Trophoblast cell (in vitro differentiated cells and primary cell): ENCODE results near the gene PRXL2B.
A peak's percentile ranks its signal among the peaks of the same experiment; 100 is the strongest.

Source experiments
- DNase-seq, 2 donors: peaks; one replicate each; pipeline ENCODE4 v3.0.0-alpha.2; 2016
- H2AFZ ChIP-seq: 2 replicates; pipeline ENCODE4 v1.6.1; 2013; ENCODE audit warnings: low read length, moderate library complexity, mild to moderate bottlenecking; ENCODE audit not compliant: insufficient read depth, poor library complexity
- H2AK5ac ChIP-seq: 2 replicates; pipeline ENCODE4 v1.6.1; 2013; ENCODE audit warnings: mild to moderate bottlenecking, low read length
- H2BK120ac ChIP-seq: 2 replicates; pipeline ENCODE4 v1.6.1; 2013; ENCODE audit warnings: low read length, mild to moderate bottlenecking, moderate library complexity; ENCODE audit not compliant: insufficient read depth, poor library complexity
- H2BK12ac ChIP-seq: 2 replicates; pipeline ENCODE4 v1.6.1; 2013; ENCODE audit warnings: mild to moderate bottlenecking, low read length, moderate library complexity
- H2BK5ac ChIP-seq: 2 replicates; pipeline ENCODE4 v1.6.1; 2013; ENCODE audit warnings: low read length, low read depth, moderate library complexity, mild to moderate bottlenecking; ENCODE audit not compliant: poor library complexity
- H3K14ac ChIP-seq: 2 replicates; pipeline ENCODE4 v1.6.1; 2013; ENCODE audit warnings: mild to moderate bottlenecking, low read length
- H3K18ac ChIP-seq: 2 replicates; pipeline ENCODE4 v1.6.1; 2013; ENCODE audit warnings: mild to moderate bottlenecking, low read length
- H3K23ac ChIP-seq: 2 replicates; pipeline ENCODE4 v1.6.1; 2013; ENCODE audit warnings: low read length
- H3K27ac ChIP-seq: 2 replicates; pipeline ENCODE4 v1.5.1; 2013; ENCODE audit warnings: low read depth, mild to moderate bottlenecking, inconsistent platforms, low read length, moderate library complexity
- H3K27me3 ChIP-seq: 2 replicates; pipeline ENCODE4 v1.6.1; 2013; ENCODE audit warnings: inconsistent platforms, mild to moderate bottlenecking, low read length, moderate library complexity; ENCODE audit not compliant: insufficient read depth
- H3K36me3 ChIP-seq, 2 experiments: 1 replicate in 1 of 2; 2 replicates in 1 of 2; pipeline ENCODE4 v1.6.1; 2013; ENCODE audit warnings: low read length in 2 of 2, mild to moderate bottlenecking in 2 of 2, moderate library complexity in 1 of 2; ENCODE audit not compliant: insufficient read depth in 2 of 2, control insufficient read depth in 1 of 2
- H3K4ac ChIP-seq: 2 replicates; pipeline ENCODE4 v1.6.1; 2013; ENCODE audit warnings: low read depth, mild to moderate bottlenecking, low read length, moderate library complexity
- H3K4me1 ChIP-seq, 2 experiments: 1 replicate in 1 of 2; 2 replicates in 1 of 2; pipeline ENCODE4 v1.6.1; 2013; ENCODE audit warnings: low read length in 2 of 2, mild to moderate bottlenecking in 2 of 2, moderate library complexity in 1 of 2; ENCODE audit not compliant: insufficient read depth in 2 of 2, control insufficient read depth in 1 of 2
- H3K4me2 ChIP-seq: 2 replicates; pipeline ENCODE4 v1.6.1; 2013; ENCODE audit warnings: inconsistent platforms, mild to moderate bottlenecking, low read length, moderate library complexity
- H3K4me3 ChIP-seq: 2 replicates; pipeline ENCODE4 v1.5.1; 2013; ENCODE audit warnings: mild to moderate bottlenecking, low read depth, low read length, inconsistent platforms
- H3K79me1 ChIP-seq: one replicate; pipeline ENCODE4 v1.6.1; 2013; ENCODE audit warnings: low read length
- H3K79me2 ChIP-seq: 2 replicates; pipeline ENCODE4 v1.6.1; 2013; ENCODE audit warnings: low read length, mild to moderate bottlenecking; ENCODE audit not compliant: control insufficient read depth, insufficient read depth, poor library complexity
- H3K9ac ChIP-seq: 2 replicates; pipeline ENCODE4 v1.6.1; 2013; ENCODE audit warnings: mild to moderate bottlenecking, low read length
- H3K9me3 ChIP-seq: 2 replicates; pipeline ENCODE4 v1.6.1; 2013; ENCODE audit warnings: low read depth, mild to moderate bottlenecking, control low read depth, inconsistent platforms, low read length; ENCODE audit not compliant: insufficient read depth
- H4K12ac ChIP-seq: 2 replicates; pipeline ENCODE4 v1.6.1; 2013; ENCODE audit warnings: low read depth, mild to moderate bottlenecking, low read length, moderate library complexity
- H4K8ac ChIP-seq: 2 replicates; pipeline ENCODE4 v1.6.1; 2013; ENCODE audit warnings: low read depth, mild to moderate bottlenecking, low read length, moderate library complexity
- H4K91ac ChIP-seq: one replicate; pipeline ENCODE4 v1.6.1; 2013; ENCODE audit warnings: low read depth, mild to moderate bottlenecking, low read length, moderate library complexity
- WGBS: extraction: QIAGEN DNeasy Blood & Tissue Kit; methylation state at CpG from one replicate; pipeline ENCODE4 v1.1.7; 2013; ENCODE audit warnings: missing lambda C conversion rate; ENCODE audit not compliant: insufficient read length, insufficient coverage; ENCODE audit errors: extremely low coverage; 5-methylcytosine and 5-hydroxymethylcytosine counted together

Gene PRXL2B

DNA sequence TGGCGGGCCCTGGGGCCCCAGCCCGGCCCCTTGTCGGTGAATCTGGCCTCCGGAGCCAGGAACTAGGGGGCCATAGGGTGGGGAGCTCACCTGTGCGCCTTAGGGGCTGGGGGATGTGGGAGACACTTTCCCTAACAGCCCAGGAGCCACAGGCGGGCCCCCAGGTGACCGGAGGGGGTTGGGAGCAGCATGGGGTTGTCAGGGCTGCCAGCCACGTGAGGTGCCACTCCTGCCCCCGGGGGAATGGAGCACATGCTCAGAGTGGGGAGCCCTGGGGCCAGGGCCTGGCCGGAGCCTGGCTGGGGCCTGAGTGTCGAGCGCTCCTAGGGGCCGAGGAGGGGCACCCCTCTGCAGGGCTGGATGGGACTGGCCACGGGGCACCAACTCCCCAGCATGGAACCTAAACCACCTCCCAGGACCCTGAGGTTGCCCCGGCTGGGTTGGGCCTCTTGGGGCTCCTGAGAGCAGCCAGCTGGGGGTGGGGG lies 19.9 kb downstream of the PRXL2B start:
- no CpG with 5 or more reads among the region's 15 CpGs for whole genome bisulfite sequencing
- H2AFZ ChIP-seq, result no peak overlapping the region

DNA sequence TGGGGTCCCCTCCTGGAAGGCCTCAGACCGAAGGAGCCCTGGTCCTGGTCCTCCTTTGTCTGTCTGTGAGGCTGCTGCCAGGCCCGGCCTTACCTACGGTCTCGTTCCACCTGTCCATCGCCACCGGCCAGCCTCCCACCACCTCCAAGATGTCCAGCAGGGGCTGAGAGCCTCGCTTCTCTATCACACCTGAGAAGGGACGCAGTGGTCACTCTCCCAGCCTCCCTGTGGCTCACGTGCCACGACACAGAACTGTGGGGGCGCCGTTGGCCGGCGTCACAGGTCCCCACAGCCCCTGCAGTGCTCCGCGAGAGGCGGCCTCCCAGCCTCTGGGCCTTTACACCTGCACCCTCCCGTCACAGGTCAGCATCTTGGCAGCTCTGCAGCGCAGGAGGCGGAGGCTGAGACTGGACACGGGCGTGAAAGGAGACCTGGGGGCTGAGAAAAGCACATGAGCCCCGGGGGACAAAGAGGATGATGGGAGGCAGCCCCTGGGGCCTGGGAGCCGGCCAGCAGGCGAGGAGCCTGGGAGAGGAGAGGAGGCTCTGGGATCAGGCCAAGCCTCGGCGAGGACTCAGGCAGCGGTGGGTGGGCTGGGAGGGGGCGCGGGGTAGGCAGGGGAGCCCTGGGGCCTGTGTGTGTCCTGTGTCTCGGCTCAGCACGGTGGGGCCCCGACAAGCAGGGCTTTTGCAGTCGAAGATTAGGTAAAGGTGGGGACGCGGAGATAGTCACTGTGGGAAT lies 20.5 kb downstream of the PRXL2B start:
- Histone ChIP-seq H3K9ac (no peak overlapping the region), H3K27ac (no peak overlapping the region), H2BK120ac (no peak overlapping the region), H4K12ac (no peak overlapping the region), H3K18ac (no peak overlapping the region), H2BK5ac (no peak overlapping the region), H3K79me2 (no peaks in the 10 kb centered on the region), H3K4me1 (no peaks in the 10 kb centered on the region), H2BK12ac (no peak overlapping the region), H3K4me2 (no peak overlapping the region), H3K23ac (no peak overlapping the region), H2AFZ (no peak overlapping the region), H2AK5ac (no peak overlapping the region), H3K4ac (no peak overlapping the region), H4K91ac (no peak overlapping the region), H3K27me3 (no peaks in the 10 kb centered on the region), H3K14ac (no peak overlapping the region), H3K79me1 (no peaks in the 10 kb centered on the region), H3K4me3 (no peak overlapping the region), H4K8ac (no peak overlapping the region), H3K36me3 (no peaks in the 10 kb centered on the region), H3K9me3 (peaks cover 11% of the 10 kb centered on the region)
- WGBS, result no CpG with 5 or more reads among the region's 36 CpGs
- no peak for DNase-seq

More for the DNA sequence above, 19.9 kb downstream of the PRXL2B start:
- no peaks in the 10 kb centered on the region for H3K36me3 ChIP-seq
- no peak overlapping the region for H3K4me2 ChIP-seq
- H2AK5ac ChIP-seq, result no peak overlapping the region
- no peak for DNase-seq
- no peaks in the 10 kb centered on the region for H3K79me2 ChIP-seq
- H3K4ac ChIP-seq, result no peak overlapping the region
- H2BK5ac ChIP-seq, result no peak overlapping the region
- no peaks in the 10 kb centered on the region for H3K4me1 ChIP-seq
- no peak overlapping the region for H3K18ac ChIP-seq
- no peak overlapping the region for H4K91ac ChIP-seq
- H4K8ac ChIP-seq, result no peak overlapping the region
- H3K9me3 ChIP-seq, result peaks cover 7% of the 10 kb centered on the region
- no peak overlapping the region for H3K4me3 ChIP-seq
- no peak overlapping the region for H3K23ac ChIP-seq
- H3K9ac ChIP-seq, result no peak overlapping the region
- no peak overlapping the region for H2BK120ac ChIP-seq
- H3K27ac ChIP-seq, result no peak overlapping the region
- H3K79me1 ChIP-seq, result no peaks in the 10 kb centered on the region
- no peak overlapping the region for H2BK12ac ChIP-seq
- no peaks in the 10 kb centered on the region for H3K27me3 ChIP-seq
- no peak overlapping the region for H4K12ac ChIP-seq
- H3K14ac ChIP-seq, result no peak overlapping the region

DNA sequence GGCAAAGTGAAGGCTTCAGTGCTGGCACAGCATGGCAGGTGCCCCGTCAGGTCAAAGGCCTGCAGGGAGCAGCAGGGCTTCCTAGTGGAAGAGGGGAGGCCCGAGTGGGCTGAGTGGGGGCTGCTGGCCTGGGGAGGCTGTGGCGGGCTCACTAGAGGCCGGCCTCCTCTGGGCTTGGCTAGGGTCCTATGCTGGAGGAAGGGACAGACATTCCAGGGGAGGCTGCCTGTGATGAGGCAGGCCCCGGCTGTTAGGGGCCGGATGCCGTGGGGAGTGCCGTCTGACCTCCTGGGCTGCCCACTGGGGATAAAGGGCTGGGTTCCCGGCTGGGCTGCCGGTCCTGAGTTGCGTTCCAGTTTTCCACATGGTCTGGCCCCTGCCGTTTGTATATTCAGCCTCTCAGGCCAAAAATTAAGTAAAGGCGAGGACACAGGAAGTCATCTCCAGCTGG lies 21.1 kb downstream of the PRXL2B start:
- WGBS, result no CpG with 5 or more reads among the region's 13 CpGs

DNA sequence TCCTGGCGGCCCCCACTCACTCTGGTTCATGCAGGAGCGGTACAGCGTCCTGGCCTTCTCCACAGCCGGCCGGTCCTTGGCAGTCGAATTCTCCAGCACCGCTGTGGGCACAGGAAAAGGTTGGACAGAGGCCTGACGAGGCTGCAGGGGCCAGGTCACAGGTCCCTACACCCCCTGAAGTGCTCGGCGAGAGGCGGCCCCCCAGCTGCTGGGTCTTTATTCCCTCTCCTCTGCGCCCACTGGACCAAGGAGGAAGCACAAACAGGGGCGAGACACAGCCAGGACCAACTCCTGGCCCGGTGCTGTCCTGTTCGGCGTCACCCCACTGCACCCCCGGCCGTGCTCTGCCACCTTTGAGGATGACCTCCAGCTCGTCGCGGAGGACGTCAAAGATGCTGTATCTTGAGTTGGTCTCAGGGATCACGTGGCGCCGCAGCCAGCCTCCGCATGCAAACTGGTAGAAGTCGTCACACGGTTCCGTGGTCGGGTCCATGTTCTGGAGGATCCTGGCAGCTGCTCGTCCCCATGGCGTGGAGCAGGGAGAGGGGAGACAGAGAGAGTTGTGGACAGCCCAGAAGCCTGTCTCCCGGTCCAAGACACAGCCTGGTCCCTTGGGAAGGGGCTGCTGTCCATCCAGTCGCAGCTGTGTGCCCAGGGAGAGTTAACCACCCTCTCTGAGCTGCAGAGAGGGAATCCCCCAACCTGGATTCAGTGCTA lies 22.9 kb downstream of the PRXL2B start:
- Histone ChIP-seq H3K27ac (no peak overlapping the region), H2AK5ac (no peak overlapping the region), H4K8ac (no peak overlapping the region), H3K36me3 (no peaks in the 10 kb centered on the region), H3K4ac (no peak overlapping the region), H2BK120ac (no peak overlapping the region), H3K79me1 (no peaks in the 10 kb centered on the region), H2AFZ (no peak overlapping the region), H3K9me3 (peaks cover 17% of the 10 kb centered on the region), H3K23ac (no peak overlapping the region), H3K4me3 (peak overlapping the region; percentile 49), H3K79me2 (no peaks in the 10 kb centered on the region), H3K27me3 (no peaks in the 10 kb centered on the region), H3K9ac (no peak overlapping the region), H3K18ac (no peak overlapping the region), H2BK5ac (no peak overlapping the region), H3K14ac (no peak overlapping the region), H3K4me2 (no peak overlapping the region), H4K12ac (no peak overlapping the region), H2BK12ac (no peak overlapping the region), H4K91ac (no peak overlapping the region), H3K4me1 (no peaks in the 10 kb centered on the region)
- WGBS, result no CpG with 5 or more reads among the region's 34 CpGs
- DNase-seq, result no peak

More for the DNA sequence above, 21.1 kb downstream of the PRXL2B start:
- no peaks in the 10 kb centered on the region for H3K4me1 ChIP-seq
- H3K9me3 ChIP-seq, result peaks cover 11% of the 10 kb centered on the region
- no peak overlapping the region for H2BK12ac ChIP-seq
- H3K79me1 ChIP-seq, result no peaks in the 10 kb centered on the region
- H3K9ac ChIP-seq, result no peak overlapping the region
- no peak overlapping the region for H3K4ac ChIP-seq
- no peak overlapping the region for H2AK5ac ChIP-seq
- DNase-seq, result no peak
- H3K4me2 ChIP-seq, result no peak overlapping the region
- H2AFZ ChIP-seq, result no peak overlapping the region
- no peak overlapping the region for H3K27ac ChIP-seq
- H3K27me3 ChIP-seq, result no peaks in the 10 kb centered on the region
- no peak overlapping the region for H3K23ac ChIP-seq
- H4K91ac ChIP-seq, result no peak overlapping the region
- no peak overlapping the region for H2BK5ac ChIP-seq
- no peaks in the 10 kb centered on the region for H3K79me2 ChIP-seq
- H4K12ac ChIP-seq, result no peak overlapping the region
- no peak overlapping the region for H3K14ac ChIP-seq
- H4K8ac ChIP-seq, result no peak overlapping the region
- no peaks in the 10 kb centered on the region for H3K36me3 ChIP-seq
- H3K4me3 ChIP-seq, result no peak overlapping the region
- no peak overlapping the region for H3K18ac ChIP-seq
- no peak overlapping the region for H2BK120ac ChIP-seq
